Measurements from ENCODE around the gene TAF8. TPM values are rescaled to one million over a fixed set of nuclear protein-coding genes. Genes with fewer than 3 reads are reported as not detected.

The TAF8 gene
- total and polyA plus RNA-seq, 10 of the 15 experiments (the other 5 are each of a cell fraction or from before 2014, with no cell fraction given), result 11.7 to 30.9 (median 19.9) TPM

GRCh38 chr6:42068872-42069522 lies 18.7 kb downstream of the TAF8 start (continued):
- TF ChIP-seq E4F1 (IDR thresholded peaks at IDR 0.05; ENCODE audit: borderline replicate concordance, partially characterized antibody) (no peak), CBX3 (IDR thresholded peaks at IDR 0.05; ENCODE audit: borderline replicate concordance, low read depth) (no peak), ZNF592 (IDR thresholded peaks at IDR 0.05) (no peak)

Data from GM12878 (cell line).